PFSK-1 (cell line): Measurements from ENCODE around the gene ARHGEF33.

ENCODE experiments used
- POLR2AphosphoS5 ChIP-seq: IDR thresholded peaks from 2 replicates; pipeline ENCODE4 v1.6.1; 2012; ENCODE audit warnings: low read depth, mild to moderate bottlenecking, control low read depth, low read length, moderate library complexity
- SIN3A ChIP-seq: IDR thresholded peaks from 2 replicates; pipeline ENCODE4 v1.6.1; 2012; ENCODE audit warnings: mild to moderate bottlenecking, low read length, moderate library complexity, borderline replicate concordance; ENCODE audit not compliant: insufficient read depth
- TAF1 ChIP-seq: IDR thresholded peaks from 2 replicates; pipeline ENCODE4 v1.6.1; 2012; ENCODE audit warnings: low read length, control low read depth, borderline replicate concordance; ENCODE audit not compliant: insufficient read depth
- TF ChIP-seq, protein P1 (sequence below), 2 experiments: IDR thresholded peaks; 2 replicates each; pipeline versions ENCODE4 v1.6.1 to v1.8.0; 2011 to 2012; ENCODE audit warnings: low read depth in 2 of 2, low read length in 2 of 2, control low read depth in 1 of 2, inconsistent platforms in 1 of 2, mild to moderate bottlenecking in 1 of 2, moderate library complexity in 1 of 2; ENCODE audit not compliant: insufficient read depth in 1 of 2

DNA sequence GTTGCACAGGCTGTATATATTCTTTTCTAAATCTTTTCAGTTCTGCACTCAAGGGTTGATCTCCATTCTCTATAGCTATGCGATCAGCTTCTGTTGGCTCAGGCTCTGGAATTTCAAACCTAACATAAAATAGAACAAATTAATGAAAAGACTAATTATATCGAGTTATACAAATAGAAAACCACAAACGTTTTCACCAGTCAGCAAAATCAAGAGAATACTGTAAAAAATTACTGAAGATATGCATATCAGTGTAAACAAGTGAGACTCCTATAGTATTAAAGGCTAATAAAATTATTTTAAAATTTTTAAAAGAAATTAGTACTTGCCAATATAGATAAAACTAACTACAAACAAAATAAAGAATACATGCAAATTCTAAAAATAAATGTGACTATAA, 124.2 kb downstream of the ARHGEF33 start:
- TF ChIP-seq, protein P1, sequence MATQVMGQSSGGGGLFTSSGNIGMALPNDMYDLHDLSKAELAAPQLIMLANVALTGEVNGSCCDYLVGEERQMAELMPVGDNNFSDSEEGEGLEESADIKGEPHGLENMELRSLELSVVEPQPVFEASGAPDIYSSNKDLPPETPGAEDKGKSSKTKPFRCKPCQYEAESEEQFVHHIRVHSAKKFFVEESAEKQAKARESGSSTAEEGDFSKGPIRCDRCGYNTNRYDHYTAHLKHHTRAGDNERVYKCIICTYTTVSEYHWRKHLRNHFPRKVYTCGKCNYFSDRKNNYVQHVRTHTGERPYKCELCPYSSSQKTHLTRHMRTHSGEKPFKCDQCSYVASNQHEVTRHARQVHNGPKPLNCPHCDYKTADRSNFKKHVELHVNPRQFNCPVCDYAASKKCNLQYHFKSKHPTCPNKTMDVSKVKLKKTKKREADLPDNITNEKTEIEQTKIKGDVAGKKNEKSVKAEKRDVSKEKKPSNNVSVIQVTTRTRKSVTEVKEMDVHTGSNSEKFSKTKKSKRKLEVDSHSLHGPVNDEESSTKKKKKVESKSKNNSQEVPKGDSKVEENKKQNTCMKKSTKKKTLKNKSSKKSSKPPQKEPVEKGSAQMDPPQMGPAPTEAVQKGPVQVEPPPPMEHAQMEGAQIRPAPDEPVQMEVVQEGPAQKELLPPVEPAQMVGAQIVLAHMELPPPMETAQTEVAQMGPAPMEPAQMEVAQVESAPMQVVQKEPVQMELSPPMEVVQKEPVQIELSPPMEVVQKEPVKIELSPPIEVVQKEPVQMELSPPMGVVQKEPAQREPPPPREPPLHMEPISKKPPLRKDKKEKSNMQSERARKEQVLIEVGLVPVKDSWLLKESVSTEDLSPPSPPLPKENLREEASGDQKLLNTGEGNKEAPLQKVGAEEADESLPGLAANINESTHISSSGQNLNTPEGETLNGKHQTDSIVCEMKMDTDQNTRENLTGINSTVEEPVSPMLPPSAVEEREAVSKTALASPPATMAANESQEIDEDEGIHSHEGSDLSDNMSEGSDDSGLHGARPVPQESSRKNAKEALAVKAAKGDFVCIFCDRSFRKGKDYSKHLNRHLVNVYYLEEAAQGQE (IDR thresholded peaks at IDR 0.05; ENCODE audit: insufficient read depth in 1 of 2, low read depth in 2 of 2, low read length in 2 of 2), result no peak
- no peak for TF ChIP-seq SIN3A
- no peak for TF ChIP-seq POLR2AphosphoS5
- no peak for TF ChIP-seq TAF1
